Kidney (tissue), 14 donors: ENCODE results near the gene CAMTA1. TPM values are rescaled to one million over a fixed set of nuclear protein-coding genes. Genes with fewer than 3 reads are reported as not detected.

ENCODE experiments used
- DNase-seq, 5 donors: peaks; one replicate each; pipeline ENCODE4 v3.0.0-alpha.2; 2013 to 2020
- FAIRE-seq: peaks from 2 replicates; lab custom pipeline; 2012; peaks lifted over from hg19 to GRCh38; lab: Jason Lieb, UNC
- H3K27ac ChIP-seq, 2 donors: one replicate each; pipeline ENCODE4 v1.7.0; 2013; ENCODE audit warnings: low read depth in 2 of 2, low read length in 2 of 2, inconsistent platforms in 1 of 2
- H3K27me3 ChIP-seq: one replicate; pipeline ENCODE4 v1.7.1; 2013; ENCODE audit warnings: low read length, inconsistent platforms; ENCODE audit not compliant: control insufficient read depth, insufficient read depth
- H3K36me3 ChIP-seq, 3 donors: one replicate each; pipeline versions ENCODE4 v1.7.0 to v1.7.1; 2013; ENCODE audit warnings: low read length in 3 of 3, control low read depth in 1 of 3, inconsistent platforms in 1 of 3; ENCODE audit not compliant: insufficient read depth in 3 of 3, control insufficient read depth in 2 of 3
- H3K4me1 ChIP-seq, 3 donors: one replicate each; pipeline versions ENCODE4 v1.7.0 to v1.7.1; 2013; ENCODE audit warnings: low read length in 3 of 3, inconsistent platforms in 1 of 3, low read depth in 1 of 3; ENCODE audit not compliant: control insufficient read depth in 2 of 3, insufficient read depth in 2 of 3
- H3K4me3 ChIP-seq, 3 donors: one replicate each; pipeline versions ENCODE4 v1.7.0 to v1.8.1; 2013; ENCODE audit warnings: low read length in 3 of 3, control low read depth in 1 of 3, inconsistent platforms in 1 of 3
- H3K9ac ChIP-seq, 3 donors: one replicate each; pipeline versions ENCODE4 v1.7.0 to v1.7.1; 2013; ENCODE audit warnings: low read length in 3 of 3, control low read depth in 1 of 3, inconsistent platforms in 1 of 3
- H3K9me3 ChIP-seq, 3 donors: one replicate each; pipeline versions ENCODE4 v1.7.0 to v1.7.1; 2013; ENCODE audit warnings: low read length in 3 of 3, control low read depth in 1 of 3, inconsistent platforms in 1 of 3; ENCODE audit not compliant: control insufficient read depth in 2 of 3, insufficient read depth in 1 of 3
- CTCF ChIP-seq: IDR thresholded peaks from 3 replicates; pipeline ENCODE4 v1.5.1; 2012; ENCODE audit warnings: mild to moderate bottlenecking, moderate library complexity, borderline replicate concordance; ENCODE audit not compliant: insufficient read depth; ENCODE audit errors: extremely low read depth
- intact Hi-C: fragments of 100-400 bp; cut with DNase I; formaldehyde crosslinking; loops from one replicate; pipeline ENCODE4 v1.11.1; 2022
- polyA plus RNA-seq: library from polyadenylated mRNA; stranded (reverse); fragments of 350-450 nt; fragmentation: Illumina TruSeq; extraction: RNeasy Lipid Tissue Mini Kit (QIAGEN cat#74804); gene quantifications from one replicate; pipeline ENCODE4 v1.2.3, GENCODE V29; 2014; ENCODE audit warnings: low read depth, low replicate concordance; ENCODE audit not compliant: insufficient read depth
- total RNA-seq: library from RNA; stranded (reverse); fragmentation: NEBNext Ultra II Directional; extraction: Animal tissue kit (Norgen Biotek cat#: 25700); gene quantifications from one replicate; pipeline ENCODE4 v1.2.1, GENCODE V29; 2021
- donor health status: control.
- donor health status: control.
- donor health status: control.
- donor health status: control.
- donor health status: control.
- donor health status: DM: yes; HTN: yes; CAD: no.
- donor health status: Normal renal cell carcinoma (clear cell type).

The CAMTA1 gene
- total and polyA plus RNA-seq, 2 donors from 2014 or later = 79.0 to 170 TPM

- no peak for TF ChIP-seq CTCF
- peaks cover 0 to 3% (median 0%) of the 10 kb centered on the region in 3 donors for H3K36me3 ChIP-seq
- no peak overlapping the region for H3K4me3 ChIP-seq
- DNase-seq = peak in 1 of 5 donors; percentile 19
- no peaks in the 10 kb centered on the region for H3K27me3 ChIP-seq
- H3K27ac ChIP-seq = no peak overlapping the region
- H3K9ac ChIP-seq = no peak overlapping the region
- intact Hi-C loops = no loop called here
- H3K4me1 ChIP-seq = peaks cover 3 to 18% (median 6%) of the 10 kb centered on the region in 3 donors
- no peak for FAIRE-seq
- H3K9me3 ChIP-seq = no peaks in the 10 kb centered on the region
Measured at GRCh38 chr1:6870086-6870485, 84.8 kb downstream of the CAMTA1 start.

GRCh38 chr1:6870571-6870970 is 85.3 kb downstream of the CAMTA1 start:
- H3K27ac ChIP-seq = no peak overlapping the region

DNA sequence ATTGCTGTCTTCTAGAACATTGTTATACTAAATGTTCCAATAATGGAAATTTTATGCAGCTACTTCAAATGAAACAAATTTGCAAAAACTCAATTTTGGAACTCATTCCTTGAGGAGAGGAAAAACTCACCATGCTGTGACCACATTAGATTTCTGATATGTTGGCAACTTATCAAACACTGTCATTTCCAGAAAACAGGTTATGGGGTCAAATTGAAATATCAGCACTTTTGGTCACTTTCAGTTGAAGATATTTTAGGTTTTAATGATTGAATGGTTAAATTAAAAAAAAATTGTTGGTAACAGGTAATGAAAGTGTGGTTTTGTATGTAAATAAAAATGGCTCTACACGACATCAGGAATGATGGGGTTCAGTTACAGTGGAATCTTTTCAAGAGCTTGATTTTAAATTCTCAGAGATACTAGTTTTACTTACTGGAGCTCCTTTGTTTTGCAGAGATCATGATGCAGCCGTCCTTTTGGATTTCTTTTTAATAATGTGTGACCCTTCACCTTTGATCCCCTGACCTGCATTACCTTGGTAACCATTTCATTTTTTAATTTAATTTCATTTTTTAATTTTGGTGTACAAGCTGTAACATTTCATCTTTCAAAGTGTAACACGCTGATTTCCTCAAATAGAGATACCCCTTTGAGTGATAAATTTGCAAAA is 86.2 kb downstream of the CAMTA1 start:
- no peaks in the 10 kb centered on the region for H3K27me3 ChIP-seq
- no peak overlapping the region for H3K9ac ChIP-seq
- no peak overlapping the region for H3K4me3 ChIP-seq
- no peak for FAIRE-seq
- no peak for TF ChIP-seq CTCF
- intact Hi-C loops = no loop called here
- H3K36me3 ChIP-seq = peaks cover 0 to 3% (median 0%) of the 10 kb centered on the region in 3 donors
- H3K4me1 ChIP-seq = peaks cover 3 to 18% (median 6%) of the 10 kb centered on the region in 3 donors
- H3K9me3 ChIP-seq = no peaks in the 10 kb centered on the region
- DNase-seq = no peak
- no peak overlapping the region for H3K27ac ChIP-seq

More at GRCh38 chr1:6870571-6870970, 85.3 kb downstream of the CAMTA1 start:
- no peak for FAIRE-seq
- intact Hi-C loops = no loop called here
- TF ChIP-seq CTCF = no peak
- H3K9me3 ChIP-seq = no peaks in the 10 kb centered on the region
- H3K27me3 ChIP-seq = no peaks in the 10 kb centered on the region
- no peak overlapping the region for H3K4me3 ChIP-seq
- no peak for DNase-seq
- no peak overlapping the region for H3K9ac ChIP-seq
- peaks cover 0 to 3% (median 0%) of the 10 kb centered on the region in 3 donors for H3K36me3 ChIP-seq
- peaks cover 3 to 18% (median 6%) of the 10 kb centered on the region in 3 donors for H3K4me1 ChIP-seq
